ENCODE data around the gene ZNF805. TPM values are rescaled to one million over a fixed set of nuclear protein-coding genes. Genes with fewer than 3 reads are reported as not detected.

The ZNF805 gene
- total RNA-seq, 1 experiment from 2014 or later = 9.2 TPM

GRCh38 chr19:57202160-57202559 is 38.3 kb upstream of the ZNF805 start (continued):
- no peak for TF ChIP-seq REST (IDR thresholded peaks at IDR 0.05; ENCODE audit: low read depth)
- no peak for TF ChIP-seq RAD21 (IDR thresholded peaks at IDR 0.05; ENCODE audit: low read depth)
- TF ChIP-seq POLR2AphosphoS5 (IDR thresholded peaks at IDR 0.05; ENCODE audit: low read depth, low read length) = no peak
- no peak for TF ChIP-seq CEBPB (IDR thresholded peaks at IDR 0.05; ENCODE audit: low read depth)
- TF ChIP-seq TCF7L2 (IDR thresholded peaks at IDR 0.05; ENCODE audit: borderline replicate concordance, extremely low read depth, insufficient read depth, insufficient read length) = no peak
- no peak for TF ChIP-seq EZH2phosphoT487 (IDR thresholded peaks at IDR 0.05; ENCODE audit: borderline replicate concordance)

GRCh38 chr19:57210381-57210780 is 30.1 kb upstream of the ZNF805 start:
- no peak for TF ChIP-seq SP1 (IDR thresholded peaks at IDR 0.05; ENCODE audit: low read depth)
- TF ChIP-seq EZH2phosphoT487 (IDR thresholded peaks at IDR 0.05; ENCODE audit: borderline replicate concordance) = no peak
- no peak for TF ChIP-seq CBX3 (IDR thresholded peaks at IDR 0.05; ENCODE audit: low read depth)
- no peak for TF ChIP-seq TCF7L2 (IDR thresholded peaks at IDR 0.05; ENCODE audit: borderline replicate concordance, extremely low read depth, insufficient read depth, insufficient read length)
- TF ChIP-seq FOSL1 (IDR thresholded peaks at IDR 0.05; ENCODE audit: low read depth) = no peak
- TF ChIP-seq CTCF (IDR thresholded peaks at IDR 0.05 in 2 of 3, conservative IDR thresholded peaks at IDR 0.05 in 1 of 3; ENCODE audit: borderline replicate concordance in 1 of 3, insufficient read depth in 1 of 3, low read depth in 2 of 3, low read length in 2 of 3) = no peak
- TF ChIP-seq POLR2AphosphoS5 (IDR thresholded peaks at IDR 0.05; ENCODE audit: low read depth, low read length) = no peak
- no peak for TF ChIP-seq JUND (IDR thresholded peaks at IDR 0.05)
- no peak for TF ChIP-seq RAD21 (IDR thresholded peaks at IDR 0.05; ENCODE audit: low read depth)
- no peaks in the 10 kb centered on the region for H3K4me1 ChIP-seq (ENCODE audit: control insufficient read depth in 1 of 2, insufficient read depth in 2 of 2, low read length in 2 of 2)
- no peak overlapping the region for H3K4me3 ChIP-seq (replicated peaks in 1 of 2; ENCODE audit: low read depth in 1 of 2, low read length in 2 of 2)
- H3K9me3 ChIP-seq (ENCODE audit: control insufficient read depth in 1 of 2, insufficient read depth in 1 of 2, low read depth in 1 of 2, low read length in 2 of 2) = no peaks in the 10 kb centered on the region
- no peaks in the 10 kb centered on the region for H3K27me3 ChIP-seq (ENCODE audit: insufficient read depth, low read length)
- CTCF ChIA-PET = no interaction called here
- RAD21 ChIA-PET (ENCODE audit: low non-redundant PET in 1 of 2, low total read pairs in 2 of 2, uncharacterized antibody in 2 of 2, unreplicated experiment in 2 of 2) = no interaction called here
- no peaks in the 10 kb centered on the region for H4K20me1 ChIP-seq (ENCODE audit: insufficient read depth)
- POLR2A ChIA-PET = no interaction called here
- intact Hi-C loops (cut with micrococcal nuclease) = no loop called here
- H3K27ac ChIP-seq (ENCODE audit: low read depth, low read length) = no peak overlapping the region
- peaks cover 33 to 56% of the 10 kb centered on the region in 2 experiments for H3K36me3 ChIP-seq (ENCODE audit: control insufficient read depth in 1 of 2, insufficient read depth in 2 of 2, low read length in 2 of 2)
- no peak overlapping the region for H2AFZ ChIP-seq (ENCODE audit: low read depth, low read length, poor library complexity, severe bottlenecking)
- DNase-seq (ENCODE audit: low read depth, low spot score) (no peak), ATAC-seq (no peak)
- H3K4me2 ChIP-seq (ENCODE audit: low read length) = no peak overlapping the region
- no peaks in the 10 kb centered on the region for H3K9me2 ChIP-seq (ENCODE audit: insufficient read depth)
- no TSS peak for BruUV-seq (replicated peaks)
- H3K9ac ChIP-seq (ENCODE audit: low read length) = no peak overlapping the region
- H3K79me2 ChIP-seq (ENCODE audit: insufficient read depth, low read length) = peaks cover 44% of the 10 kb centered on the region

Data from HCT116 (cell line).